ENCODE data around the gene PTPRK.

The PTPRK gene

DNA sequence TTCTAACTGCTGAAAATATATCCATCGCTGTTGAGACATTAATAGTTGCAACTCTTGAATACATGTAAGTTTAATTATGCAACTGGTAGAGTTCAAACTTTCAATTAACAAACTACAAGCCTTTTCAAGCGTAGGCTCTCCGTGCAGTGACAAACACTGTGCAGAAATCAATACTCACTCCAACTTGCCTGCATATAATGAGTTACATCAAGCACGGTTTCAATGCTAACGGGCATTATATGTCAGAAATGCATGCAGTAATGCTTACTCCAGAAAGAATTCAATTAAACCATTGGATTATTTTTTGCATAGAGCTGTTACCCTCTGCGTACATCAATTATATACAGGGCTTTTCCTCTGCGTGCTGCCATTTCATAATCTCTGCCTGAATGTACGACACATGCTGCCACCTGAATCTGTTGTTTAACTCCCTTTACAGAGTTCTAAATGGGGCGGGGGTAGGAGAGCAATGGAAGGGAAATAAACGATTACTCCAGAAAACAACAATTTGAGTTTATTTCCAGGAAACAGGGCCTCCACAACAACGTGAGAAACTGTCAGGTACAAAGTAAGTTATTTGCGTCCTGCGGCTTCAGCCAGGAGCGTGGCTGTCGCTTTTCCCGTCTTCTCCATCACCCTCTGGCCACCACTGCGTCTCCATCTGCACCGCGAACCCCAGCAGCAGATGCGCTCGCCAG, 1.8 kb downstream of the PTPRK start:
- Histone ChIP-seq H3K27ac (ENCODE audit: low read depth, low read length) (peak overlapping the region; percentile 92), H3K9ac (ENCODE audit: low read length in 5 of 5) (peak overlapping the region in 3 of 5 donors; percentile 79 to 98 (median 86)), H3K4me3 (ENCODE audit: low read depth in 1 of 5, low read length in 5 of 5) (peak overlapping the region; percentile 77 to 95 (median 84)), H3K9me3 (ENCODE audit: control insufficient read depth in 5 of 5, low read length in 5 of 5) (no peaks in the 10 kb centered on the region), H3K36me3 (ENCODE audit: control insufficient read depth in 5 of 5, insufficient read depth in 5 of 5, low read length in 5 of 5) (no peaks in the 10 kb centered on the region), H3K27me3 (ENCODE audit: control insufficient read depth in 5 of 5, insufficient read depth in 4 of 5, low read length in 5 of 5) (no peaks in the 10 kb centered on the region), H3K4me1 (ENCODE audit: control insufficient read depth in 5 of 5, insufficient read depth in 5 of 5, low read length in 5 of 5) (peaks cover 0 to 26% (median 17%) of the 10 kb centered on the region in 5 donors)

DNA sequence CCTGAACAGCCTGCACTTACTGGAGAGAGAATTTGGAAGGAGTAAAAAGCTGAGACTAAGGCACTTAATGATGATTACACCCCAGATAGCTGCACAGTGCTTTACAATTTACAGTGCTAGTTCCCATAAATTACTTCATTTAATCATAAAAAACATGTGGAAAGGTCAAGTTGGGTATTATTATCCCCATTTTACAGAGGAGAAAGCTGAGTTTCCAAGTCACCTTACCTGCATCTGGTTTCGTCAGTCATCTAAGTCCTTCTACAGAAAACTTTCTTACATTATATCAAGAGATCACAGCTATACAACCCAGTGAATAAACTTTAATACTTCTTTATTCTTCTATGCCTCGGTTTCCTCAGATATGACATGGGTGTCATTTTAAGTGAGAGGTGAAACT, 3.3 kb downstream of the PTPRK start:
- H3K4me3 ChIP-seq (ENCODE audit: low read depth in 1 of 5, low read length in 5 of 5), result no peak overlapping the region
- no peaks in the 10 kb centered on the region for H3K27me3 ChIP-seq (ENCODE audit: control insufficient read depth in 5 of 5, insufficient read depth in 4 of 5, low read length in 5 of 5)
- H3K9ac ChIP-seq (ENCODE audit: low read length in 5 of 5), result no peak overlapping the region
- H3K27ac ChIP-seq (ENCODE audit: low read depth, low read length), result no peak overlapping the region
- peaks cover 0 to 26% (median 17%) of the 10 kb centered on the region in 5 donors for H3K4me1 ChIP-seq (ENCODE audit: control insufficient read depth in 5 of 5, insufficient read depth in 5 of 5, low read length in 5 of 5)
- H3K36me3 ChIP-seq (ENCODE audit: control insufficient read depth in 5 of 5, insufficient read depth in 5 of 5, low read length in 5 of 5), result no peaks in the 10 kb centered on the region
- H3K9me3 ChIP-seq (ENCODE audit: control insufficient read depth in 5 of 5, low read length in 5 of 5), result no peaks in the 10 kb centered on the region

DNA sequence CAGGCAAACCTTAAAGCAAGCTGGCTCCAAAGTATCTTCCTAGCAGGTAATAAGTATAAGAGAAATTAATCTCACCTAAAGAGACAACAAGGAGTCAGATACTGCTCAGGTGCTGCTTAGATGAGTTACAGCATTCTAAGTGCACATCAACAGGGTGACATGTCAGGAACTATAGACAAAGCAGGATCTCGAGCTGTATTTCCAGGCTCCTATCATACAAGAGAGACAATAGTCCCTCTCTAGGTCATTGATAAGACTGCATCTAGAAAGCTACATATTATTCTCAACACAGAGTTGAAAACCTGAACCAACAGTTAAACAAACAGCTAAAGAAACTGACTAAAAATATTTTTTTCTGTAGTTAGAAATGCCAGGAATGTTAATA, 3.9 kb downstream of the PTPRK start:
- Histone ChIP-seq H3K9ac (ENCODE audit: low read length in 5 of 5) (no peak overlapping the region), H3K4me3 (ENCODE audit: low read depth in 1 of 5, low read length in 5 of 5) (no peak overlapping the region)

DNA sequence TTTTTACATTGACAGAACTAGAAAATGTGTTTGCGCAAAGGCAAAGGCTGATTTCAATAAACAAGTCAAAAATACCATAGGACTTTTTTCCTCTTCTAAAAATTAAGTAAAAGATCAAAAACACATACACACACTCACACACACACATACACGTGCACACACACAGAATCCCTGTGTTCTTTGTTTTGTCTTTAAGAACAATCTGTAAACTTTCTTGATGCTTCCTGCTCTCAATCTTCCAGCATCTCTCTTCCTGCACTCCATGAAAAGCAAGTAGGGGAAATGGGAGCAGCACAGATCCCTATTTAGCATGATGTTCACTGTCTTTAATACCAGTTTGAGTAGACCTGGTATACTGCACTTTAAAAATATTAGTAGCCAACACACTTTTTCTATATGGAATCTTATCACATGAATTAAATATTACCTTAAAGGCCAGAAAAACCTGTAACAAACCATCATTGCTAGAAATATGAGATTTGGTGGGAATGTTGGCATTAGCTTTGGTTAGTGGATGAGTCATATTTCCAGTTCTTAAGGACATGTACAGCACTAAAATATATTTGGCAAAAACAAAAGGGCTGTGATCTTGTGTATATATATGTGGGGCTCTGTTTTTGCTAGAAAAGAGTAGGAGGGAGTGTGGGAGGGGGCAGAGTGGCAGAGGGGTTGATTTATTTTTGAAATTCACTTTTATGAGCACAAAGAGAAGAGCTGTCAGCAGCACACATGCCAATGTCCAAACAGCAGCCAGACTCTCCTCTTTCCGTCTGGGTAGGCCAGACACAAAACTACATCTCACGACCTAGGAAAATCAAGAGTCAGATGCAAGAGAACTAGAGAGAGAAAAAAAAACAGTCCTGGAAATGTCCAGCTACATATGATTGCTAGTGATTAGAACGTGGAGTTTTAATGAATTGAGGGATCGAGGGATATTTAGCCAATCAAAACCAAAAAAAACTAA, 4.6 kb downstream of the PTPRK start:
- Histone ChIP-seq H3K36me3 (ENCODE audit: control insufficient read depth in 5 of 5, insufficient read depth in 5 of 5, low read length in 5 of 5) (no peaks in the 10 kb centered on the region), H3K9ac (ENCODE audit: low read length in 5 of 5) (no peak overlapping the region), H3K9me3 (ENCODE audit: control insufficient read depth in 5 of 5, low read length in 5 of 5) (no peaks in the 10 kb centered on the region), H3K4me3 (ENCODE audit: low read depth in 1 of 5, low read length in 5 of 5) (no peak overlapping the region), H3K4me1 (ENCODE audit: control insufficient read depth in 5 of 5, insufficient read depth in 5 of 5, low read length in 5 of 5) (peaks cover 0 to 22% (median 13%) of the 10 kb centered on the region in 5 donors), H3K27me3 (ENCODE audit: control insufficient read depth in 5 of 5, insufficient read depth in 4 of 5, low read length in 5 of 5) (no peaks in the 10 kb centered on the region), H3K27ac (ENCODE audit: low read depth, low read length) (peak overlapping the region; percentile 4)

More for the DNA sequence above, 3.9 kb downstream of the PTPRK start:
- no peaks in the 10 kb centered on the region for H3K9me3 ChIP-seq (ENCODE audit: control insufficient read depth in 5 of 5, low read length in 5 of 5)
- no peak overlapping the region for H3K27ac ChIP-seq (ENCODE audit: low read depth, low read length)
- H3K36me3 ChIP-seq (ENCODE audit: control insufficient read depth in 5 of 5, insufficient read depth in 5 of 5, low read length in 5 of 5), result no peaks in the 10 kb centered on the region
- no peaks in the 10 kb centered on the region for H3K27me3 ChIP-seq (ENCODE audit: control insufficient read depth in 5 of 5, insufficient read depth in 4 of 5, low read length in 5 of 5)
- peaks cover 0 to 26% (median 17%) of the 10 kb centered on the region in 5 donors for H3K4me1 ChIP-seq (ENCODE audit: control insufficient read depth in 5 of 5, insufficient read depth in 5 of 5, low read length in 5 of 5)

DNA sequence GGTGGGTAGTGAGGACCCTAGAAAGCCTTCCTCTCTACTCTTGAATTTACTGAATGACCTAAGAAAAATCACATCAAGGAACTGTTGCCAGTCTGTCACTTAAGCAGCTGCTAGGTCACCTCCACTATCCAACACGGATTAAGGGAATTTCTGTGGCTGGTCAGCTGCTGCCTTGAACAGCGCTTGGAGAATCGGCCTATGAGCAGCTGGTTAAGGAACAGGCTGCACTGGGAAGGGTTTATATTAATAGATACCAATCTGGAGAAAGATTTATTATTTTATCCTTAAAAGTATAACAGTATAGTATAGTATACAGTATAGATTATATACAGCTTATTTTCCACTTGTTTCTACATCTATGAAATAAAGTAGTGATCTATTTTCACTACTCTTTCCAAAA, 6.5 kb downstream of the PTPRK start:
- Histone ChIP-seq H3K27ac (ENCODE audit: low read depth, low read length) (no peak overlapping the region), H3K27me3 (ENCODE audit: control insufficient read depth in 5 of 5, insufficient read depth in 4 of 5, low read length in 5 of 5) (no peaks in the 10 kb centered on the region), H3K36me3 (ENCODE audit: control insufficient read depth in 5 of 5, insufficient read depth in 5 of 5, low read length in 5 of 5) (no peaks in the 10 kb centered on the region), H3K4me1 (ENCODE audit: control insufficient read depth in 5 of 5, insufficient read depth in 5 of 5, low read length in 5 of 5) (peaks cover 0 to 10% (median 5%) of the 10 kb centered on the region in 5 donors), H3K9ac (ENCODE audit: low read length in 5 of 5) (no peak overlapping the region), H3K9me3 (ENCODE audit: control insufficient read depth in 5 of 5, low read length in 5 of 5) (no peaks in the 10 kb centered on the region), H3K4me3 (ENCODE audit: low read depth in 1 of 5, low read length in 5 of 5) (no peak overlapping the region)

DNA sequence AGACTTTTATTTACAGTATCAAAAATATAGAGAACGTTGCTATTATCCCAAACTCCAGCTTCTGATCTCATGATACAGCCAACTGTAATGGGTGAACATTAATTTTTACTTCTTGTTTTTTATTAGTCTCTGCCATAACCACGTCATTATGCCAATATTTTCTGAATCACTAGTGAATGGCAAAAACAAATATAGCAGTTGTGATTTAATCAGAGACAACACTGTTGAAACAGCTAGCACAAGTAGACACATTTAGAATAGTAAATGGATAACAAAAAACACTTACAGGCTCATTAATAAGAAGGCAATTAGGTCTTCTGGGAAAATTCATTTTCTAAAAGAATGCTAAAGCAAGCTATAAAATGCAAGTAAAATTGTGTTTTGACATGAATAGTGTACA, 8.1 kb downstream of the PTPRK start:
- Histone ChIP-seq H3K4me1 (ENCODE audit: control insufficient read depth in 5 of 5, insufficient read depth in 5 of 5, low read length in 5 of 5) (peaks cover 0 to 4% (median 0%) of the 10 kb centered on the region in 5 donors), H3K9ac (ENCODE audit: low read length in 5 of 5) (no peak overlapping the region), H3K27me3 (ENCODE audit: control insufficient read depth in 5 of 5, insufficient read depth in 4 of 5, low read length in 5 of 5) (no peaks in the 10 kb centered on the region), H3K36me3 (ENCODE audit: control insufficient read depth in 5 of 5, insufficient read depth in 5 of 5, low read length in 5 of 5) (no peaks in the 10 kb centered on the region), H3K4me3 (ENCODE audit: low read depth in 1 of 5, low read length in 5 of 5) (no peak overlapping the region), H3K9me3 (ENCODE audit: control insufficient read depth in 5 of 5, low read length in 5 of 5) (no peaks in the 10 kb centered on the region), H3K27ac (ENCODE audit: low read depth, low read length) (no peak overlapping the region)

DNA sequence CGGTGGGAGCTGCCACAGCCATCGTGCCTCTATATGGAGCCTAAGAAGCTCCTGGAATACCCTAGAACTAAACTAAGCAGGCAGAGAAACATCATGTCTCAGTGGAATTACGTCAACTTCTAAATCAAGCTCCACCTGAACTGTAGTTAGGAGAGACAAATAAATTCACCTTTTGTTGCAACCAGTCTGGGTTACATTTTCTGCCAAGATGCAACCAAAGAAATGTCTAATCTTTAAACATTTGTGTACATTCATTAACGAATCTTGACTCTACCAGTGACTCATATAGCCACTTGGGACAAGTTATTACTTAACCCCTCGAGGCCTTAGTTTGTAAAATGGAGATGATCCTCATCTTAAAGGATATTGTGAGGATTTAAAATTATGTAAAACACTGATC, 8.9 kb downstream of the PTPRK start:
- Histone ChIP-seq H3K4me1 (ENCODE audit: control insufficient read depth in 5 of 5, insufficient read depth in 5 of 5, low read length in 5 of 5) (peaks cover 0 to 4% (median 0%) of the 10 kb centered on the region in 5 donors), H3K4me3 (ENCODE audit: low read depth in 1 of 5, low read length in 5 of 5) (no peak overlapping the region), H3K9ac (ENCODE audit: low read length in 5 of 5) (no peak overlapping the region), H3K9me3 (ENCODE audit: control insufficient read depth in 5 of 5, low read length in 5 of 5) (no peaks in the 10 kb centered on the region), H3K27ac (ENCODE audit: low read depth, low read length) (no peak overlapping the region), H3K36me3 (ENCODE audit: control insufficient read depth in 5 of 5, insufficient read depth in 5 of 5, low read length in 5 of 5) (no peaks in the 10 kb centered on the region), H3K27me3 (ENCODE audit: control insufficient read depth in 5 of 5, insufficient read depth in 4 of 5, low read length in 5 of 5) (no peaks in the 10 kb centered on the region)

DNA sequence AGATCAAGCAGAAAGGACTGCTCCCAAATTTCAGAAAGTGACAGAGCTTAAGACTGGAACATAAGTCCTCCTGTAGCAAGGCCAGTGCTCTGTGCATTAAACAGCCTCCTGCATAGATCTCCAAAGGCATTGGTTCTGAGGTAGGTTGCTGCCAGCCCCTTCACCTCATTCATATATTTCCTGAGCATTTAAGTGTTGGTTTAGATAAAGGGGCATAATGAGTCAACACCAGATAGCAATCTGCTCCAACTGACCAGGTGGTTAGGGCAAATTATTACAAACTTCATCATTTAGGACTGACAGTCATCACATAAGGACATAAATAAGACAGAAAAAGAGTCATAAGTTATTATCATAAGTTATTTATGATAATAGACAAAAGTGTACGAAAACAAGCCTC, 10.7 kb downstream of the PTPRK start:
- Histone ChIP-seq H3K27ac (ENCODE audit: low read depth, low read length) (no peak overlapping the region), H3K9me3 (ENCODE audit: control insufficient read depth in 5 of 5, low read length in 5 of 5) (no peaks in the 10 kb centered on the region), H3K4me1 (ENCODE audit: control insufficient read depth in 5 of 5, insufficient read depth in 5 of 5, low read length in 5 of 5) (peaks cover 0 to 3% (median 0%) of the 10 kb centered on the region in 5 donors), H3K9ac (ENCODE audit: low read length in 5 of 5) (no peak overlapping the region), H3K27me3 (ENCODE audit: control insufficient read depth in 5 of 5, insufficient read depth in 4 of 5, low read length in 5 of 5) (no peaks in the 10 kb centered on the region), H3K36me3 (ENCODE audit: control insufficient read depth in 5 of 5, insufficient read depth in 5 of 5, low read length in 5 of 5) (no peaks in the 10 kb centered on the region), H3K4me3 (ENCODE audit: low read depth in 1 of 5, low read length in 5 of 5) (no peak overlapping the region)

DNA sequence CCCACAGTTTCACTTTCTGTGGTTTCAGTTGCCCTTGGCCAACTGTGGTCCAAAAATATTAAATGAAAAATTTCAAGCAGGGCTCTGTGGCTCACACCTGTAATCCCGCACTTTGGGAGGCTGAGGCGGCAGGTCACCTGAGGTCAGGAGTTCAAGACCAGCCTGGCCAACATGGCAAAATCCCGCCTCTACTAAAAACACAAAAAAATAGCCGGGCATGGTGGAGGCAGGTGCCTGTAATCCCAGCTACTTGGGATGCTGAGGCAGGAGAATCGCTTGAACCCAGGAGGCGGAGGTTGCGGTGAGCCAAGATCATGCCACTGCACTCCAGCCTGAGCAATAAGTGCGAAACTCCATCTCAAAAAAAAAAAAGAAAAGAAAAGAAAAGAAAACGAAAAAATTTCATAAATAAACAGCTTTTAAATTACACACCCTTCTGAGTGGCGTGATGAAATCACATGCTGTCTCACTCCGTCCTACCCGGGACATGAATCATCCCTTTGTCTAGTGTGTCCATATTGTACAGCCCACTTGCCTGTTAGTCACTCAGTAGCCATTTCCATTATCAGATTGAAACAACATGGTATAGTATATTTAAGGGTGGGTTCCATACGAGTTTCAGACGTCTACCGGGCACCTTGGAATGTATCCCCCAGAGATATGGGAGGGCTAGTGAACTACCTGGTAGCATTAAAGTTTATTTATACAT, 11.7 kb downstream of the PTPRK start:
- Histone ChIP-seq H3K27ac (ENCODE audit: low read depth, low read length) (no peak overlapping the region), H3K9ac (ENCODE audit: low read length in 5 of 5) (no peak overlapping the region), H3K36me3 (ENCODE audit: control insufficient read depth in 5 of 5, insufficient read depth in 5 of 5, low read length in 5 of 5) (no peaks in the 10 kb centered on the region), H3K4me1 (ENCODE audit: control insufficient read depth in 5 of 5, insufficient read depth in 5 of 5, low read length in 5 of 5) (peaks cover 0 to 3% (median 0%) of the 10 kb centered on the region in 5 donors), H3K27me3 (ENCODE audit: control insufficient read depth in 5 of 5, insufficient read depth in 4 of 5, low read length in 5 of 5) (no peaks in the 10 kb centered on the region), H3K4me3 (ENCODE audit: low read depth in 1 of 5, low read length in 5 of 5) (no peak overlapping the region), H3K9me3 (ENCODE audit: control insufficient read depth in 5 of 5, low read length in 5 of 5) (no peaks in the 10 kb centered on the region)

Measured in subcutaneous abdominal adipose tissue (tissue), 5 donors.